Measurements from ENCODE around the gene TNFRSF12A. TPM values are rescaled to one million over a fixed set of nuclear protein-coding genes. Genes with fewer than 3 reads are reported as not detected.
A peak's percentile ranks its signal among the peaks of the same experiment; 100 is the strongest.

Gene TNFRSF12A
- total and polyA plus RNA-seq, 2 of the 13 experiments (the other 11 are each of a cell fraction or from before 2014, with no cell fraction given) = 61.9 to 66.0 TPM

- TF ChIP-seq TIGD3 (CRISPR knock-in tag; IDR thresholded peaks at IDR 0.05; ENCODE audit: borderline replicate concordance) (no peak), ZBTB38 (CRISPR knock-in tag; IDR thresholded peaks at IDR 0.05) (peak; percentile 65; the same call in 1 of the 2 replicates), DMAP1 (CRISPR knock-in tag; IDR thresholded peaks at IDR 0.05) (peak; percentile 61), ZBED4 (CRISPR knock-in tag; IDR thresholded peaks at IDR 0.05; ENCODE audit: borderline replicate concordance) (peak; percentile 61; the same call in 1 of the 2 replicates), ZSCAN20 (CRISPR knock-in tag; IDR thresholded peaks at IDR 0.05; ENCODE audit: borderline replicate concordance) (0 out of 2 replicates have a peak, but pooled peaks have one; percentile 50), ZNF556 (CRISPR knock-in tag; IDR thresholded peaks at IDR 0.05; ENCODE audit: borderline replicate concordance) (peak; percentile 90), BCLAF1 (IDR thresholded peaks at IDR 0.05) (no peak), HMG20A (CRISPR knock-in tag; IDR thresholded peaks at IDR 0.05; ENCODE audit: borderline replicate concordance) (no peak), MAX (IDR thresholded peaks at IDR 0.05) (peak; percentile 30; the same call in 1 of the 2 replicates), ZNF496 (CRISPR knock-in tag; IDR thresholded peaks at IDR 0.05; ENCODE audit: insufficient replicate concordance) (no peak), ZNF333 (CRISPR knock-in tag; IDR thresholded peaks at IDR 0.05; ENCODE audit: borderline replicate concordance) (no peak), E2F2 (CRISPR knock-in tag; IDR thresholded peaks at IDR 0.05; ENCODE audit: borderline replicate concordance) (0 out of 2 replicates have a peak, but pooled peaks have one; percentile 20), PHF5A (CRISPR knock-in tag; IDR thresholded peaks at IDR 0.05; ENCODE audit: low read depth, unreplicated experiment) (no peak), KDM6A (CRISPR knock-in tag; IDR thresholded peaks at IDR 0.05; ENCODE audit: low read depth) (no peak), HDAC6 (IDR thresholded peaks at IDR 0.05; ENCODE audit: low read depth, low read length) (no peak), ZNF232 (CRISPR knock-in tag; IDR thresholded peaks at IDR 0.05; ENCODE audit: borderline replicate concordance) (no peak), TEAD3 (CRISPR knock-in tag; optimal IDR thresholded peaks at IDR 0.05; ENCODE audit: borderline replicate concordance) (peak; percentile 40), SMAD3 (CRISPR knock-in tag; IDR thresholded peaks at IDR 0.05) (no peak), HDAC1 (CRISPR knock-in tag; IDR thresholded peaks at IDR 0.05) (no peak; the same call in 1 of the 2 replicates), ZNF83 (CRISPR knock-in tag; IDR thresholded peaks at IDR 0.05; ENCODE audit: borderline replicate concordance) (0 out of 2 replicates have a peak, but pooled peaks have one; percentile 6)
These were observed 39.0 kb downstream of the TNFRSF12A start (continued) for GRCh38 chr16:3059041-3059722.

All from HepG2 (cell line).